NCI-H748 treated with DMSO at 0.1 percent for 48 hours (cell line): ENCODE measurements around the gene GALK2.
"Not testable (repeated sequence)": the region's sequence is repeated elsewhere in the genome, so short reads cannot be mapped to it uniquely, and the experiment has no call there.

Experiments used
- DNase-seq: peaks from one replicate; lab custom pipeline; 2025; lab: John Stamatoyannopoulos, UW

GALK2 gene

GRCh38 chr15:49339656-49340055 lies 169.6 kb downstream of the GALK2 start:
- no peak for DNase-seq

- DNase-seq, result no peak
These were observed 173.5 kb downstream of the GALK2 start for GRCh38 chr15:49343546-49343945.

DNA sequence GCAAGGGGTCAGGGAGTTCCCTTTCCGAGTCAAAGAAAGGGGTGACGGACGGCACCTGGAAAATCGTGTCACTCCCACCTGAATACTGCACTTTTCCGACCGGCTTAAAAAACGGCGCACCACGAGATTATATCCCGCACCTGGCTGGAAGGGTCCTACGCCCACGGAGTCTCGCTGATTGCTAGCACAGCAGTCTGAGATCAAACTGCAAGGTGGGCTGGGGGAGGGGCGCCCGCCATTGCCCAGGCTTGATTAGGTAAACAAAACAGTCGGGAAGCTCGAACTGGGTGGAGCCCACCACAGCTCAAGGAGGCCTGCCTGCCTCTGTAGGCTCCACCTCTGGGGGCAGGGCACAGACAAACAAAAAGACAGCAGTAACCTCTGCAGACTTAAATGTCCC lies 184.4 kb downstream of the GALK2 start:
- not testable (repeated sequence) for DNase-seq

GRCh38 chr15:49361370-49361769 lies 191.3 kb downstream of the GALK2 start:
- DNase-seq, result no peak

- DNase-seq, result no peak
These were observed 196.4 kb downstream of the GALK2 start for GRCh38 chr15:49366496-49366895.

DNA sequence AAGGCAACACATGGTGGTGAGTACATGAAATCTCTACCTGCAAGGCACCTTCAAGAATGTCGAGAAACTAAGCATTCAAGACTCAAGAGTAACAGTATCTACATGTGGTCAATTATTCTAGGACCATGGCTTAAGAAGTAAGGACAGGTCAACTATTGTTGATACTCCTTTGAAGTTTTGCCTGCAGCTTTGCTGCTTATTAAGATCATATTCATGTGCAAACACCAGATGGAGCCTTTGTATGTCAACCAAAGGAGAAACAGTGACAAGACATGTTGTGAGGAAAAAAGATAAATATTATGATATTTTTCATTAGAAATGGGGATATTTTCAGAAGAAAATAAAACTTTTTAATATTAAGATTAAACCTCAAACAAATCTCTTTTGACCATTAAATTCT lies 200.7 kb downstream of the GALK2 start:
- DNase-seq, result no peak

DNA sequence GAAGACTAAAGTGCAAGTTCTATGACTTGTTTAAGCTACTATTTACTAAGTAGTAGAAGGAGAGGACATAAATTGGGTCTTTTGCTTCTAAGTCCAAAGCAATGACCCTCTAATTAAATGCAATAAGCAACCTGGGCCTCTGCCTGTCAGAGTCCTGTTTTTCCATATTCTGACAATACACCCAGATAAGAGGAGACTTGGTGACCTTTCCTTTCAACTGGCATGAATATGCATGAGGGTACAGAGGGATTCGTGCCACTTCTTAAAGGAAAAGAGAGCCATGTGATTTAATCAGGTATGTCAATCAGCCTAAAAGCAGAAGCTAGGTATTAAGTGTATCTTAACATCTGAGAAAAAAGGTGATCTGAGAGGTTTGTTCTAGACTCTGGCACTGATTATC lies 202.3 kb downstream of the GALK2 start:
- no peak for DNase-seq

- DNase-seq, result no peak
These were observed 209.9 kb downstream of the GALK2 start for GRCh38 chr15:49379996-49380395.

DNA sequence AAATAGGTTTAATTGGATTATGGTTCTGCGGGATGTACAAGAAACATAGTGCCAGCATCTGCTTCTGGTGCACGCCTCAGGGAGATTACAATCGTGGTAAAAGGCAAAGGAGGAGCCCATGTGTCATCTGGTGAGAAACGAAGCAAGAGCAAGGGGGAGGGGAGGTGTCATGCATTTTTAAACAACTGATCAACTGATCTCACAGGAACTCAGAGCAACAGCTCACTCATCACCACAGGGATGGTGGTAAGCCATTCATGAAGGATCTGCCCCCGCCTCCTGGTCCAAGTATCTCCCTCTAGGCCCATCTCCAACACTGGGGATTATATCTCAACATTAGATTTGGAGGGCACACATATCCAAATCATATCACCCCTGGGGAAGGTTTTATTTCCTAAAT lies 210.9 kb downstream of the GALK2 start:
- DNase-seq, result no peak
